GM12874 (cell line): ENCODE data around the gene BICRA.

ENCODE experiments used
- CTCF ChIP-seq: IDR thresholded peaks from 2 replicates; pipeline ENCODE4 v1.5.1; 2011; ENCODE audit warnings: low read depth, mild to moderate bottlenecking, control low read depth, low read length, moderate library complexity; ENCODE audit not compliant: insufficient read depth

BICRA gene

DNA sequence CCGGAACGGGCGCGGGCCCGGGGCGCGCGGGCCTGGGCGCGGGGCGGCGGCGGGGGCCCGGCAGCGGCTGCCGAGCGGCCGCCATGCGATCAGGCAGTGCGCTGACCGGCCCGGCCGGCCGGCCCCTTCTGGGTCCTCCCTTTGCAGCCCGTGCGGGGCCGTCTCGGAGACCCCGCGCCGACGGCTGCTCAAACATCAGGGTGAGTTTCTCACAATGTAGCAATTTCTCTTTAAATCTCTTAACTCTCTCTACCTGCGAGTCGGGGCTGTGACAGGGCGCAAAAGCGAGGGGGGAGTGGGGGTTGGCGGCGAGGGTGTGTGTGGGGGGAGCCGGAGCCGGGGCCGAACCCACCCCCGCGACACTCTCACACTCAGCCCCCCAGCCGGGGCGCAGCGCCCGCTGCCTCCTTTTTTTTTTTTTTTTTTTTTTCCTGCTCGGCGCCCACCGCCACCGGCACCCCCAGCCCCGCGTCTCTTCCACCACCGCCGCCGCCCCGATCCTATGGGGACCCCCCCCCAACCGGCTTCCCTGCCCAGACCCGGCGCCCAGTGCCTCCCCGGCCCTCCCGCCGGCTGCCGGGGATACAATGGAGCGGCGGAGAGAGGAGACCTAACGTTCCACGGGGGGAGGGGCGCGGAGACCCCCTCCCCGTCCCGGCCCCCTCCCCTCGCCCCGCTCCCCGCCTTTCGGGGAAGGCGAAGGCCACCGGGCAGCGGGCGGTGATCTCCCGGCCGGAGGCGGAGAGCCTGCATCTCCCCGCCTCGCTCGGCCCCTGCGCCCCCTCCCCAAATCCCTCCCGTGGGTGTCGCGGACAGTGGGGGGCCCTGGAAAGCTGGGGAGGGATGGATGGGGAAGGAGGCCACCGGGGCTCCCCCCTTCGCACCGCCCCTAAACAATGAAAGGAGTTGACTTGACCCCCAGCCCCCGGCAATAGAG lies at the start of gene BICRA:
Gene BICRA, plus strand, starts transcription at position 166 of the 937 bp plus-strand sequence. CDS start 64,441 bp downstream, outside the sequence.
- no peak for TF ChIP-seq CTCF

DNA sequence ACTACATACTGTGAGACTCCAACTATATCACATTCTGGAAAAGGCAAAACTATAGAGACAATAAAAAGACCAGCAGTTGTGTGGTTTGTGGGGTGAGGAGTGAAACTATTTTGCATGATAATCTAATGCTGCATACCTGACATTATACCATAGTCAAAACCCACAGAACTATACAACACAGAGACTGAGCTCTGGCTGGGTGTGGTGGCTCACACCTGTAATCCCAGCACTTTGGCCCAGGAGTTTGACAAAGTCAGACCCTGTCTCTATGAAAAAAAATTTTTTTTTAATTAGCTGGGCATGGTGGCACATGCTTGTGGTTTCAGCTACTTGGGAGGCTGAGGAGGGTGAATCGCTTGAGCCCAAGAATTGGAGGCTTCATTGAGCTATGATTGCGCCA lies 47.9 kb upstream of the BICRA start:
- no peak for TF ChIP-seq CTCF

DNA sequence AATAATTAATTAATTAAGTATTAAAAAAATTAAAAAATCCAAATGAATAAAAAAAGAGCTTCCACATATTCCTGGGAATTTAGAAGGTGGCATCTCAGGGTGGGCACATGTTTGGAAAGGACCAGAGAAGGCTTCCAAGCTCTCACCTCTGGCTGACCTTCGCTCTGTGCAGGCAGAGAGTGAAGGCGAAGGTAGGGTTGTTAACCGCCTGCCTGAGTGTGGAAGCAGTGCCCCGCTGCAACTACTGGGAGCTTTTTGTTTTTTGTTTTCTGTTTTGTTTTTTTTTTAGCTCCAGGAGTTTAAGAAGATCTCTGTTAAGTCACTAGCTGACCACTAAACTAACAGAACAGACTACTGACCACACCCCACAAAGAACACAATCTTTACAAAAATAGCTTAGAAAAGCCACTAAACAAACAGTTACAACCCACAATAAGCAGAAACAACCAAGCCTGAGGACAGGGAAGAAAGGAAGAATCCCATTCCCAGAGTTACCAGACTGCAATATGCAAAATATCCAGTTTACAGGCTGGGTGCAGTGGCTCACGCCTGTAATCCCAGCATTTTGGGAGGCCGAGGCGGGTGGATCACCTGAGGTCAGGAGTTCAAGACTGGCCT lies 47.4 kb upstream of the BICRA start:
- no peak for TF ChIP-seq CTCF

GRCh38 chr19:47564081-47564480 lies 44.9 kb upstream of the BICRA start:
- no peak for TF ChIP-seq CTCF

DNA sequence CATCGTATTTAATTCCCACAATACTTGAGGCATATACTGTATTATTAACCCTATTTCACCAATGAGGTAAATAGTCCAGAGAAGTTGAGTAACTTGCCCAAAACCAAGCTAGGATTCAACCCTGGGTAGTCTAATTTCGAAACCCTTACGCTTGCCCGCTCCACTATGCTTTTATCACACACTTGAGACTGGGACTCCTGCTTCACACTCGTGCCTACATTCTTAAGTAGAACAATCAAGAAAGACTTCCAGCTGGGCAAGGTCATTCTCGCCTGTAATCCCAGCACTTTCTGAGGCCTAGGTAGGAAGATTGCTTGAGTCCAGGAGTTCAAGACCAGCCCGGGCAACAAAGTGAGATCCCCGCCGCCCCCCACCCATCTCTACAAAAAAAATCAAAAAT lies 39.6 kb upstream of the BICRA start:
- no peak for TF ChIP-seq CTCF

DNA sequence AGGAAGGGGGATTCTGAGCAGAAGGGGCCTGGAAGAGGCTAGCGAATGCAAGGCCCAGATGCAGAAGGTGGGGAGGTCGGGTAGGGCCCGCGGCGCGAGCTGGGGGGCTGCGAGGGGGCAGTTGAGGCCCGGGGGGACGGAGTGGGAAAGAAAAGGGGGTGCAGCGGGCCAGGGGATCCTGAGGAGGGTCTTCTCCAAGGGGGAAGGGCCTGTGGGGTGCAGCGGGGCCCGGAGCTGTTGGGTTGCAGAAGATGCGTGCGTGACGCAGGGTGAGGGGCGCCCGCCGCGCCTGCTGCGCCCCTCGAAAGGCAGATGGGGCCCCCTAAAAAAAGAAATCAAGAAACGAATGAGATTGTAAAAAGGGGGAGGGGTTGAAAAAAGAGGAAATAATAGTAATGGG lies 36.3 kb upstream of the BICRA start:
- TF ChIP-seq CTCF, result no peak
